Measurements from ENCODE around the gene C1QA. TPM values are rescaled to one million over a fixed set of nuclear protein-coding genes. Genes with fewer than 3 reads are reported as not detected.

C1QA gene
- total RNA-seq, 2 donors from 2014 or later: not detected

GRCh38 chr1:22606161-22606560, 30.3 kb upstream of the C1QA start:
- Mint-ChIP-seq H3K36me3 (no peaks in the 10 kb centered on the region), H3K9me3 (no peaks in the 10 kb centered on the region)
- ATAC-seq: no peak

GRCh38 chr1:22607154-22607553, 29.3 kb upstream of the C1QA start:
- no peak for ATAC-seq
- Mint-ChIP-seq H3K36me3 (no peaks in the 10 kb centered on the region), H3K9me3 (no peaks in the 10 kb centered on the region), H3K27ac (no peak overlapping the region)
- DNase-seq (ENCODE audit: low spot score in 2 of 2): no peak

More at GRCh38 chr1:22606161-22606560, 30.3 kb upstream of the C1QA start:
- H3K27ac Mint-ChIP-seq: no peak overlapping the region
- no peak for DNase-seq (ENCODE audit: low spot score in 2 of 2)

- DNase-seq (ENCODE audit: low spot score in 2 of 2) (no peak), ATAC-seq (no peak)
- H3K27ac Mint-ChIP-seq: no peak overlapping the region
- no peaks in the 10 kb centered on the region for H3K36me3 Mint-ChIP-seq
- H3K9me3 Mint-ChIP-seq: no peaks in the 10 kb centered on the region
Observed at GRCh38 chr1:22608361-22608760, 28.1 kb upstream of the C1QA start.

GRCh38 chr1:22609291-22609690, 27.1 kb upstream of the C1QA start:
- no peak for DNase-seq (ENCODE audit: low spot score in 2 of 2)
- H3K36me3 Mint-ChIP-seq: no peaks in the 10 kb centered on the region
- no peak for ATAC-seq
- no peak overlapping the region for H3K27ac Mint-ChIP-seq
- H3K9me3 Mint-ChIP-seq: no peaks in the 10 kb centered on the region

GRCh38 chr1:22611530-22611947, 24.9 kb upstream of the C1QA start:
- no peaks in the 10 kb centered on the region for H3K9me3 Mint-ChIP-seq
- ATAC-seq (no peak), DNase-seq (ENCODE audit: low spot score in 2 of 2) (peak in 1 of 2 donors; percentile 22)
- H3K36me3 Mint-ChIP-seq: no peaks in the 10 kb centered on the region
- H3K27ac Mint-ChIP-seq: no peak overlapping the region

- Mint-ChIP-seq H3K36me3 (no peaks in the 10 kb centered on the region), H3K27ac (no peak overlapping the region), H3K9me3 (no peaks in the 10 kb centered on the region)
- DNase-seq (ENCODE audit: low spot score in 2 of 2) (no peak), ATAC-seq (no peak)
Observed at GRCh38 chr1:22612671-22613571, 23.5 kb upstream of the C1QA start.

GRCh38 chr1:22613572-22613918, 22.9 kb upstream of the C1QA start:
- no peaks in the 10 kb centered on the region for H3K36me3 Mint-ChIP-seq
- no peak for DNase-seq (ENCODE audit: low spot score in 2 of 2)
- H3K9me3 Mint-ChIP-seq: no peaks in the 10 kb centered on the region
- ATAC-seq: no peak
- H3K27ac Mint-ChIP-seq: no peak overlapping the region

GRCh38 chr1:22613951-22614350, 22.5 kb upstream of the C1QA start:
- no peaks in the 10 kb centered on the region for H3K36me3 Mint-ChIP-seq
- no peak overlapping the region for H3K27ac Mint-ChIP-seq
- no peak for DNase-seq (ENCODE audit: low spot score in 2 of 2)
- ATAC-seq: no peak
- no peaks in the 10 kb centered on the region for H3K9me3 Mint-ChIP-seq

GRCh38 chr1:22615886-22616285, 20.5 kb upstream of the C1QA start:
- Mint-ChIP-seq H3K27ac (no peak overlapping the region), H3K36me3 (no peaks in the 10 kb centered on the region), H3K9me3 (no peaks in the 10 kb centered on the region)
- ATAC-seq (no peak), DNase-seq (ENCODE audit: low spot score in 2 of 2) (no peak)

GRCh38 chr1:22616571-22616970, 19.9 kb upstream of the C1QA start:
- Mint-ChIP-seq H3K9me3 (no peaks in the 10 kb centered on the region), H3K27ac (no peak overlapping the region), H3K36me3 (no peaks in the 10 kb centered on the region)
- DNase-seq (ENCODE audit: low spot score in 2 of 2) (no peak), ATAC-seq (no peak)

GRCh38 chr1:22618056-22618455, 18.4 kb upstream of the C1QA start:
- H3K9me3 Mint-ChIP-seq: no peaks in the 10 kb centered on the region
- H3K27ac Mint-ChIP-seq: no peak overlapping the region
- ATAC-seq (no peak), DNase-seq (ENCODE audit: low spot score in 2 of 2) (no peak)
- H3K36me3 Mint-ChIP-seq: no peaks in the 10 kb centered on the region

- H3K27ac Mint-ChIP-seq: no peak overlapping the region
- H3K36me3 Mint-ChIP-seq: no peaks in the 10 kb centered on the region
- ATAC-seq (no peak), DNase-seq (ENCODE audit: low spot score in 2 of 2) (no peak)
- H3K9me3 Mint-ChIP-seq: no peaks in the 10 kb centered on the region
Observed at GRCh38 chr1:22619252-22619651, 17.2 kb upstream of the C1QA start.

- DNase-seq (ENCODE audit: low spot score in 2 of 2) (no peak), ATAC-seq (no peak)
- no peaks in the 10 kb centered on the region for H3K9me3 Mint-ChIP-seq
- no peak overlapping the region for H3K27ac Mint-ChIP-seq
- H3K36me3 Mint-ChIP-seq: no peaks in the 10 kb centered on the region
Observed at GRCh38 chr1:22619798-22620197, 16.6 kb upstream of the C1QA start.

- no peak for ATAC-seq
- no peaks in the 10 kb centered on the region for H3K36me3 Mint-ChIP-seq
Observed at GRCh38 chr1:22621761-22622160, 14.7 kb upstream of the C1QA start.

GRCh38 chr1:22625262-22625925, 11.0 kb upstream of the C1QA start:
- Mint-ChIP-seq H3K36me3 (no peaks in the 10 kb centered on the region), H3K27ac (no peak overlapping the region), H3K9me3 (no peaks in the 10 kb centered on the region)
- ATAC-seq (peak in 1 of 2 donors; percentile 29), DNase-seq (ENCODE audit: low spot score in 2 of 2) (no peak)

More at GRCh38 chr1:22621761-22622160, 14.7 kb upstream of the C1QA start:
- no peak for DNase-seq (ENCODE audit: low spot score in 2 of 2)
- Mint-ChIP-seq H3K9me3 (no peaks in the 10 kb centered on the region), H3K27ac (no peak overlapping the region)

GRCh38 chr1:22626237-22627157, 9.9 kb upstream of the C1QA start:
- no peak overlapping the region for H3K27ac Mint-ChIP-seq
- no peaks in the 10 kb centered on the region for H3K9me3 Mint-ChIP-seq
- ATAC-seq (no peak), DNase-seq (ENCODE audit: low spot score in 2 of 2) (no peak)
- no peaks in the 10 kb centered on the region for H3K36me3 Mint-ChIP-seq

GRCh38 chr1:22627331-22627730, 9.1 kb upstream of the C1QA start:
- H3K36me3 Mint-ChIP-seq: no peaks in the 10 kb centered on the region
- no peak overlapping the region for H3K27ac Mint-ChIP-seq
- DNase-seq (ENCODE audit: low spot score in 2 of 2): no peak
- H3K9me3 Mint-ChIP-seq: no peaks in the 10 kb centered on the region
- ATAC-seq: no peak
